Measurements from ENCODE around the gene CHIC2. TPM values are rescaled to one million over a fixed set of nuclear protein-coding genes. Genes with fewer than 3 reads are reported as not detected.

Gene CHIC2
- total RNA-seq, 1 experiment from 2014 or later = 8.2 TPM

DNA sequence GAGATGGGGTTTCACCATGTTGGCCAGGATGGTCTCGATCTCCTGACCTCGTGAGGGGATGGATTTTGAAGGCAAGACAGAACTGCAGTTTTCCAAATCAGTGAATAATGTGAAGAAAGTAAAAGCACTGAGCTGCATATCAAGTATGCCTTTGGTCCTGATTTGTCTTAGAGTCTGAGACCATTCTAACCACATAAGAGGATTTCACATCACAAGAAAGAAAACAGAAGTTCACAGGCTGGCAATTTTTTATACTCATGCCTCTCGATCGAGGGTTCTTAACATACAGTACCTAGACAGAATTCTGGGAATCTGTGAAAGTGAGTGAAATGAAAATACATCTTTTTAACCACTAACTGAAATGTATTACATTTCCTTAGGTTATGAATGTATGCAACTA lies 23.3 kb downstream of the CHIC2 start:
- Histone ChIP-seq H4K91ac (ENCODE audit: insufficient read length, low read depth, low read length) (no peak overlapping the region), H3T11ph (ENCODE audit: low read length) (no peak overlapping the region), H2BK15ac (ENCODE audit: low read depth, low read length) (no peak overlapping the region), H3K4me1 (ENCODE audit: insufficient read depth, low read length) (no peaks in the 10 kb centered on the region), H3K27ac (ENCODE audit: insufficient read length, low read depth, low read length) (no peak overlapping the region), H2BK12ac (ENCODE audit: insufficient read length, low read depth, low read length) (no peak overlapping the region), H3K18ac (ENCODE audit: insufficient read length, low read depth, low read length) (no peak overlapping the region), H2AK5ac (ENCODE audit: insufficient read length, low read length) (no peak overlapping the region), H3K14ac (ENCODE audit: insufficient read depth, low read length) (no peak overlapping the region), H3K23ac (ENCODE audit: insufficient read length, low read depth, low read length) (no peak overlapping the region), H3K9me3 (ENCODE audit: control insufficient read depth, low read depth, low read length) (no peaks in the 10 kb centered on the region), H2BK5ac (ENCODE audit: insufficient read length, low read length) (no peak overlapping the region), H3K4me2 (ENCODE audit: insufficient read depth, insufficient read length, low read length) (no peak overlapping the region), H3K79me2 (ENCODE audit: insufficient read depth, low read length) (no peaks in the 10 kb centered on the region), H2BK20ac (ENCODE audit: low read depth, low read length, poor library complexity, severe bottlenecking) (no peak overlapping the region), H2AFZ (ENCODE audit: low read length) (no peak overlapping the region), H3K23me2 (ENCODE audit: insufficient read length, low read depth, low read length, poor library complexity, severe bottlenecking) (no peaks in the 10 kb centered on the region), H4K5ac (ENCODE audit: insufficient read length, low read depth, low read length) (no peak overlapping the region), H3K9ac (ENCODE audit: extremely low read depth, insufficient read length, low read length) (no peak overlapping the region), H4K20me1 (ENCODE audit: control insufficient read depth, insufficient read depth, insufficient read length) (no peaks in the 10 kb centered on the region), H3K27me3 (ENCODE audit: insufficient read depth, low read length) (no peaks in the 10 kb centered on the region), H2BK120ac (ENCODE audit: low read depth, low read length, poor library complexity, severe bottlenecking) (no peak overlapping the region), H3K4ac (ENCODE audit: low read depth, low read length) (no peak overlapping the region), H4K8ac (replicated peaks; ENCODE audit: insufficient read length, low read depth, low read length) (no peak overlapping the region), H3K56ac (ENCODE audit: insufficient read length, low read depth, low read length) (no peak overlapping the region), H3K79me1 (ENCODE audit: insufficient read depth, low read depth, low read length, poor library complexity, severe bottlenecking) (no peaks in the 10 kb centered on the region)
- TF ChIP-seq, protein P1, sequence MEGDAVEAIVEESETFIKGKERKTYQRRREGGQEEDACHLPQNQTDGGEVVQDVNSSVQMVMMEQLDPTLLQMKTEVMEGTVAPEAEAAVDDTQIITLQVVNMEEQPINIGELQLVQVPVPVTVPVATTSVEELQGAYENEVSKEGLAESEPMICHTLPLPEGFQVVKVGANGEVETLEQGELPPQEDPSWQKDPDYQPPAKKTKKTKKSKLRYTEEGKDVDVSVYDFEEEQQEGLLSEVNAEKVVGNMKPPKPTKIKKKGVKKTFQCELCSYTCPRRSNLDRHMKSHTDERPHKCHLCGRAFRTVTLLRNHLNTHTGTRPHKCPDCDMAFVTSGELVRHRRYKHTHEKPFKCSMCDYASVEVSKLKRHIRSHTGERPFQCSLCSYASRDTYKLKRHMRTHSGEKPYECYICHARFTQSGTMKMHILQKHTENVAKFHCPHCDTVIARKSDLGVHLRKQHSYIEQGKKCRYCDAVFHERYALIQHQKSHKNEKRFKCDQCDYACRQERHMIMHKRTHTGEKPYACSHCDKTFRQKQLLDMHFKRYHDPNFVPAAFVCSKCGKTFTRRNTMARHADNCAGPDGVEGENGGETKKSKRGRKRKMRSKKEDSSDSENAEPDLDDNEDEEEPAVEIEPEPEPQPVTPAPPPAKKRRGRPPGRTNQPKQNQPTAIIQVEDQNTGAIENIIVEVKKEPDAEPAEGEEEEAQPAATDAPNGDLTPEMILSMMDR (conservative IDR thresholded peaks at IDR 0.05) = no peak
- no peak for DNase-seq
- Mint-ChIP-seq H3K4me1 (peaks cover 4 to 6% of the 10 kb centered on the region in 2 experiments), H3K36me3 (ENCODE audit: insufficient read depth in 1 of 3, low read depth in 3 of 3) (peaks cover 0 to 9% (median 7%) of the 10 kb centered on the region in 3 experiments; a peak in 5 of 7 replicates), H3K4me3 (no peak overlapping the region), H3K27ac (no peak overlapping the region), H3K27me3 (ENCODE audit: low read depth) (no peaks in the 10 kb centered on the region), H3K9me3 (0 out of 5 replicates have a peak, but pooled peaks cover 0 to 4% of the 10 kb centered on the region in 2 experiments)
- WGBS (ENCODE audit: extremely low coverage, insufficient read length, low lambda C conversion rate) = no CpG with 5 or more reads among the region's 4 CpGs
